HG03571 (cell line): Measurements from ENCODE around the gene CHKA.

ENCODE experiments used
- ATAC-seq: cut with Tn5 transposase; IDR thresholded peaks from one replicate; pipeline ENCODE4 v1.9.1; 2021; ENCODE audit not compliant: unreplicated experiment

Gene CHKA

DNA sequence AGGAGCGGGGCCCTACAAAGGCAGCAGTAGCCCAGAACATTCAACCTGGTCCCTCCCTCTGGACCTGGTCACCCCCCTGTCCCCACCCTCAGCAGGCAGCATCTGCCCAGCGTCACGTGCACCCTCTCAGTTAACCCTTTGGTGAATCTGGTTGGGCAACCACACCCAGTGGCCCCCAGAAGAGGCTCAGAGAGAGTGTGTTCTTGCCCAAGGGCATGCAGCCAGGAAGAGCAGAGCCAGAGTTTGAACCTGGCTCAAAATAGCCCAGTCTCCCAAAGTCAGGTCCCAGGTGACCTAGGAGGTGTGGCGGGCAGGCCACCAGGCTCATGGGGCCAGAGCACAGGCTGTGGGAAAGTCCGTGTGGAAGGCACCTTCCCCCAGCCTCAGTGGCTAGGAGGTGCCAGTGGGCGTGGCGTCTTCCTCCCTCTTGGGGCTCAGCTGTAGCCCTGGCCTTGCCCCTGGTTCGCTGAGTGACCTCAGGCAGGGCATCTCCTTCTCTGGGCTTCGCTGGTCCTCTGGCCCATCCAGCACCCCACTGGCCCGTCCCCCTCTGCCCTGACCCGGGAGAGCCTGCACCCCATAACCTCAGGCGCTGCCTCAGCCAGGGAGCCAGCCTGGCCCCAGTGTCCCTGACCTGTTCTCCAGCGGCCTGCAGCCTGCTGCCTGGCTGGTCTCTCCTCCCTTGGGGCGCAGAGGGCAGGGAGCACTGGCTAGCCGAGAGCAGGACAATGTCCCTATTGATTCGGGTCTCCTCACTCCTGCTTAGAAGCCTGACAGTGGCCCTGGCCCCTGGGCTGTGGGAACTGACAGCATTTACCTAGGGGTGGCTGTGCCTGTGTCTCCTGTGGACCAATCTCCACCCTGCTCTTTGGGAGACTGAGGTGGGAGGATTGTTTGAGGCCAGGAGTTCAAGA lies 104.0 kb downstream of the CHKA start:
- ATAC-seq, result no peak

DNA sequence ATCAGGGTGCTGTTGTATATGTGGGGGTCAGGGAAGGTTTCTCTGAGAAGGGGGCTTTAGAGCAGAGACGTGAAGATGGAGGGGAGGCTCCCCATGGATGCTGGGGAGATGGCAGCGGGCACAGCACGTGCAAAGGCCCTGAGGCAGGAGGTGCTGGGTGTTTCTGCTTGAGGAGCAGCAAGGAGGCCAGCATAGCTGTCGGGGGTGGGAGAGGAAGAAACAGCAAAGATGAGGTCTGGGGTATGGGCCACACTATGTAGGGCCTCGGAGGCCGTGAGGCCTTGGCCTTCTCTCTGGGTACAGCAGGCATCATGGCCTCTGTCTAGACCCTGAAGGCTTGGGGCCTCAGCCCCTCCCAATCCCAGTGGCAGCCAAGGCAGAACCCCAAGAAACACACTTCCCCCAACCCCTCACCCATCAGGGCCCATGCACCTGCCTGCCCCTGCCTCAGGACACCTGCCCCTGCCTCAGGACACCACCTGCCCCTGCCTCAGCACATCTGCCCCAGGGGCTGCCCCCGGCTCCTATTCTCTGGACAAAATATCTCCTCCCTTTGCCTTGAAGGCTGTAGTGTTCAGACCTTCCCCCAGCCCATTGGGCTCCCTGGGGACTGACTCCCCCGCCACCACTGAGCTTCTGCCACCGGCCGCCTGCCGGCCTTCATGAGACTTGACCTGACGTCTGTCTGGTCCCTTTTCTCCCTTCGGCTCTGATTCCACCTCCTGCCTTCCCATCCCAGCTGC lies 104.9 kb downstream of the CHKA start:
- ATAC-seq, result no peak

DNA sequence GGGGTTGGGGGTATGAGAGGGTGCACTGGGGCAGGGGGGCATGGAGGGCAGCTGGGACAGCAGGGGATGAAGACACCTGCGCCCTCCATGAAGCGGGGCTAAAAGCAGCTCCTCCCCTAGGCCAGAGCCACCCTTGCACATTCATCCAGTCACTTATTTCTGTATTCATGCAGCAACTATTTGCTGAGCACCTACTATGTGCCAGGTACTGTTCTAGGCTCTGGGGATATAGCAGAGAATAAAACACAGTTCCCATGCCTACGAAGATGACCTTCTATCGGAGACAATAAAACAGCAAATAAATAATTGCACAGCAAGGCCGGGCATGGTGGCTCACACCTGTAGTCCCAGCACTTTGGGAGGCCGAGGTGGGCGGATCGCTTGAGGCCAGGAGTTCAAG lies 105.7 kb downstream of the CHKA start:
- no peak for ATAC-seq

DNA sequence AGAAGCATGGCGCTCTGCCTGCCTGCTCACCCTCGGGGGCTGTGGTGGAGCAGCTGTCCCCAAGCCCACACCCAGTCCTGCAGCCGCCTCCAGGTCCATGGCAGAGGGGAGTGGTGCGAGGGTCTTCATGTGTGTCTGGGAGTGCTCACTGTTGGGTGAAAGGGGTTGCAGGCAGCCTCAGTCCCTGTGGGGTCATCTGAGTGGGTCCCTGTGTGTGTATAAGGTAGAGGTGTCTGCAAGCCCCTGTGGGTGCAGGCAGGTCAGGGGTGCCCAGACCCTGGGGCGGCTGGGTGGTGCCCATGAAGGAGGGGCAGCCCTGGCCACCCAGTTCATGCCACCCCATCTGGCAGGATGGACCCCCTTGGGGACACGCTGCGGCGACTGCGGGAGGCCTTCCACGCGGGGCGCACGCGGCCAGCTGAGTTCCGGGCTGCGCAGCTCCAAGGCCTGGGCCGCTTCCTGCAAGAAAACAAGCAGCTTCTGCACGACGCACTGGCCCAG lies 106.2 kb downstream of the CHKA start:
- ATAC-seq, result no peak

DNA sequence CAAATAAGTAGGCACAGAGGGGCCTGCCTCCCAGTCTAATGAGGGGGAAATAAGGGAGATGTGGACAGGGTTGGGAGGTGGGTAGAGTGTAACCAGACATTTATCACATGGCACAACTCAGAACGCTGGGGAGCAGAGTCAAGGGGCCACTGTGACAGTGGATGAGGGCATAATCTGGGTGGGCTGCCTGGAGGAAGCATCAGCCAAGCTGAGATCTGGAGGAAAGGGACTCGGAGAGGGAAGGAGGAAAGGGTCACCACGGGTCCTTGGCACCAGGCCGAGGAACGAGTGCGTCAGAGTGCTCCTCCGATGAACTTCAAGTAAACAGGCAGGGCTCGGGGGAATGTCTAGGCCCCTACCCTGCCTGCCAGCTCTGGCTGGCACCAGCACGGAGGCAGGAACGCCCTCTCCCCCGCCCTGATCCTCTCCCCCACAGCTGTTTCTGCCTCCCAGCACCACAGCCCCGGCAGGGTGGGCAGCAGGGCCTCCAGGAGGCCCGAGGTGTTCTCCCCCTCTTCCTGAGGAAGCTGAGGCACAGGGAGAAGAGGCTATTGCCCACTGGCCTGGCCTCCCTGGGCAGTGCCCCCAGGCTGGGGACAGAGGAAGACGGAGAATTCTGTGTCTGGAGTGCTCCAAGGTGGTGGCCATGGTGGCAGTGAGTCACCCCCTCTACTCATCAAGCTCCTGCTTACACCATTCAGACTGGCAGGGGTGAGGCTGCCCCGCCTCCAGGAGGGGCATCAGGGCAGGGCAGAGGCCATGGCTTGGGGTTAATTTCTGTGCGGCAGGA lies 106.8 kb downstream of the CHKA start:
- no peak for ATAC-seq

DNA sequence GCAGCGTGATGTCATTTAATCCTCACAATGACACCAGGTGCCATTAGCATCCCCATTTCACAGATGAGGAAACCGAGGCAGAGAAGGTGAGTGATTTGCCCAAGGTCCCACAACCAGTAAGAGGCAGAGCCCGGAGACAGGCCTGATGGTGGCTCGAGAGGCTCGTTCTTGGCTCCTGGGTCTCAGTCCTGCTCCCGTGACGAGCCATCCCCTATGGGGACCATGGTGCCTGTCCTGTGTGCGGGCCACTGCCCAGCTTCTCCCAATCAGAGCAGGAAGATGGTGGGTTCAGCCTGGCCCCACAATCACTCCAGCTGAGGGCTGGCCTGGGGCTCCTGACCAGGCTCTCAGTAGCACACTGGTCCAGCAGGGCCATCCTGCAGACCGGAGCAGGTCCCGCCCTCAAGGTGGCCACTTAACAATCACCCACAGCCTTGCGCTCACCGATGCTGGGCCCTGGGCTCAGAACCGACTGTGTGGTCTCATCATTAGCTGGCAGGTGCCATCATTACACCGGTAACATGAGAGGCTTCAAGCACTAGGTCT lies 107.5 kb downstream of the CHKA start:
- ATAC-seq, result no peak

DNA sequence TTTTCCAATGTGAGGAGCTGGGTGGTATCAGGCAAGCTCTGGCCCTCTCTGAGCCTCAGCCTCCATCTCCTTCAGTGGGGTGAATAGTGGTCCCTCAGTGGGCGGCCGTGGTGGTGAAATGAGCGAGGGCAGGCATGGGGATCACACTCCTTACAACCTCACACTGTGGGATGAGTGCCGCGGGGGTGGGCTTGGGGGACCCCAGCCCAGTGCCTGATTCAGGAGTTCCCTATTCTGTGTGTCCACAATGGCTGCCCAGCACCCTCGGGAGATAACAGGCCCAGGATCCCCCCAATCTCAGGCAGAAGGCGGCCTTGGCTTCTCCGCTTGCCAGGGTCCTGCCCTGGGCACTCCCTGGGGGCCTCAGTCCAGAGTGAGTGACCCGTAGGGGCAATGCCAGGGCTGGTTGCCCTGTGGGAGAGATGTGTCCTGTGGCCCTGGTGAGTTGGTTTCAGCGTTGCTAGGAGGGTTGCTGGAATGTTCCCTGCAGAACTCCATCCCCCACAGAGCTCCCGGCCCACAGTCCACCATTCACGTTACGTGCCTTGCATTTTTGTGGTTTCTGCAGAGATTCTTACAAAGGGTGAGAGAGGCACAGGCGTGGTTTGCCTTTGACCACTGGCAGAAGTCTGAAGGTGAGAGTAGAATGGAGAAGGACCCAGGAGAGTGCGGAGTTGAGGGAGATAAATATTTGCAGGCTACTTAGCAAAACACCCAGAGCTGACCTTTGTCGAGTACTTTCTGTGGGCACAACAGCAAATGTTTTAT lies 108.2 kb downstream of the CHKA start:
- ATAC-seq, result no peak

DNA sequence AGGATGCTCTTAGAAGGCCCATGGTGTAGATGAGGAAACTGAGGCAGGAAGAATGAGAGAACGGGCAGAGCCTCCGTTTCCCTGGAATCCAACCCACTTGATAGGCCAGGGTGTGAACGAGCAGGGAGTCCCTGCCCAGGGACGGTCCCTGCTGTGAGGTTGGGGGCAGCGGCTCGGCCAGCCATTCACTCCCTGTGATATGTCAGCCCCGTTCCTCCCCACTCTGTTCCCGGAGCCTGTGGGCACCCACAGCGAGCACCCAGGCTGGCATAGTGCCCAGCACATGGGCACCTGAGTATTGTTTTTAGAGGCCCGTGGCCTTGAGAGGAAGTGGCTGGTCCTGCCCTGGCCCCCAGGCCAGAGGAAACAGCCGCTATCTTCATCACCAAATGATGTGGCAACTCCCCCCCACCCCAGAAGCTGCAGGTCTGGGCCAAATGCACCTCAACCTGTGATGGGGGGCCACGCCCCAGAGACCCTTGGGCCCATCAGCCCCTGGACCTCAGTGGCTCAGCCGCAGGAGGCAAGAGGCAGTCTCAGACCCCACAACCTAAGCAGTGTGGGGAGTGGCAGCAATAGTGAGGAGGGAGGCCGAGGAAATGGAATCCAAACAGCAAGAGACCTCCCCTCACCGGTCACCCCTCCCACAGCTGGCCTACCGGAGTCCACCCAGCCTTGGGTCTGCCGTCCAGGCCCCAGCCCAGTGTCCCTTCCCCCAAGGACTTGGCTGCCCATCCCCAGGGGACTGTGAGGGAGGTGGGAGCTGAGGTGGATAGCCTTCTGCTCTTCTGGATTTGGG lies 108.9 kb downstream of the CHKA start:
- ATAC-seq, result no peak

DNA sequence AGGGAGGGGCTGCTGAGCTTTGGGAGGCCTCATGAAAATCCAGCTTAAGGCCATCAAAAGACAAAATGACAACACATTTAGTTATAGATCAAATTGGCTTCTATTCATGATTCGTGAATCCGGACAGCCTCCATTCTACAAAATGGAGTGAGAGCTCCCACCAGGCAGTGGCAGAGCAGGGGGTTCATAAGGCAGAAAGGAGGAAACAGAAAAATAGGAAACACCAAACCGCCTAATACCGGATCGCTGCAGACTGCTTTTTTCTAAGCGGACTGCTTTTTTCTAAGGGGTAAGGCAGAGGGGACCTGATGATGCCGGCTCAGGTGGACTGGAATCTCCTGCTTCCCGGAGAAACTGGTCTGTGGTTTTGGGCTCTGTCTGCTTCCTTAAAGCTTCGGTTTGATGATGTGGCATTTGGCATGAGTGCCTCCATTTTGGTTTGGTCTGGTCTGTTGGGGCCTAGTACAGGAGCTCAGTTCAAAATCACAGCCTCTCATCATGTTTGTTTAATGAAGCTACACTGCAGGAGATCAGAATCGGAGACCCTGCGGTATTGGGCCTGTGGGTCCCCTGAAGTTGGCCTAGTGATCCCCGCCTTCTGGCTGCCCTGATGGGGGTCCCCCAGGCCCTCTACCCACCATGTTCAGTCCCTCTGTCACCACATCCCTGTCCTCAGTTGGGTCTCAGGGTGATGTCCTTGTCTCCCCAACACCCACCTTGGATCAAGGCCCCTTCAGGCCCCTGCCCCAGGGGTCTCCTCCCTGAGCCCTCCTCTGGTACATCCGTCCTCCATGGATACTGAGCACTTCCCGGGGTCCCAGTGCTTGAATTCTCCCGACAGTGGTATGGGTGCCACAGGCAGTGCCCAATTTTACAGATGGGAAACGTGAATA lies 109.9 kb downstream of the CHKA start:
- ATAC-seq, result no peak

DNA sequence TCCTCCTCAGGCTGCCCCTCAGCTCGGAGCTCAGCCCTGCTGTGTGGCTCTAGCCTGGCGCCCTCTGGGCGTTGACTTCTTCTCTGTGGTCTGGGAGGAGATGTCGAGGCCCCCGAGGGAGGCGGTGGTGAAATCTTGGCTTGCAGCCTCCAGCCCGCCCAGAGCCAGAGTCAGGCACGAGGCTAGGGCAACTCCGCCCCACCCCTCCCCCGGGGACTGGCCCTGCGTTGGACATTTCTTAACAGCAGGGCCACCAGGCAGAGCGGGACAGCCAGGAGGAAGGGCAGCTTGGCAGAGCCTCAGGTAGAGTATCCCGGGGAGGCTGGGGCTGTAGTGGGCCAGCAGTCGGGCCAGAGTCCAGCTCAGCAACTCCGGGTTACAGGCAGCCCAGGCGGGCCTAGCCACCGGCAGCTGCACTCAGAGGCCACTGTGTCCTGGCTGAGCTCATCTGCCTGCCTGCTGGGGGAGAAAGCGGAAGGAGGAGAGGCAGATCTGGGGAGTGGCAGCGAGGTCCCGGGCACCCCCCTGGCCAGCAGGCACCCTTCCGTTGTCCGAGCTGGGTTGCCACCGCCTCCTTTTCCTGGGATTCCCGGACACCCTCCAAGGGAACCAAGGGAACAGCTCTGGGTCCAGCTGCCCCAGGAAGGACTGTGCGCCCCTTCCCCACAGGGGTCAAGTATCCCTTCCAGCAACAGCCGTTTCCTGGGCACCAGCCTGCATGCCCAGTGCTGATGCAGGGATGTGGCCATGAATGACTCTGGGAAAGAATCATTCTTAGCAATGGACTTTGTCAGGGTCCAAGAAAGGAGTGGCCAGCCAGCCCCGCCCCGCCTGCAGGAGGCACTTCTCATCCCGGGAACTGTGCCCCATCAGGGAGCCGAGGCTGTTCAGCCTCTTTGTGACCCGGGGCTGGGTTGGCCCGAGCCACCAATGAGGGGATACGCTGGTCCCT lies 110.8 kb downstream of the CHKA start, which contains the start of gene ALDH3B1:
ALDH3B1 (plus strand) TSS at position 238 of the 952 bp plus-strand sequence. CDS start 4,971 bp downstream, outside the sequence.
- ATAC-seq, result no peak

DNA sequence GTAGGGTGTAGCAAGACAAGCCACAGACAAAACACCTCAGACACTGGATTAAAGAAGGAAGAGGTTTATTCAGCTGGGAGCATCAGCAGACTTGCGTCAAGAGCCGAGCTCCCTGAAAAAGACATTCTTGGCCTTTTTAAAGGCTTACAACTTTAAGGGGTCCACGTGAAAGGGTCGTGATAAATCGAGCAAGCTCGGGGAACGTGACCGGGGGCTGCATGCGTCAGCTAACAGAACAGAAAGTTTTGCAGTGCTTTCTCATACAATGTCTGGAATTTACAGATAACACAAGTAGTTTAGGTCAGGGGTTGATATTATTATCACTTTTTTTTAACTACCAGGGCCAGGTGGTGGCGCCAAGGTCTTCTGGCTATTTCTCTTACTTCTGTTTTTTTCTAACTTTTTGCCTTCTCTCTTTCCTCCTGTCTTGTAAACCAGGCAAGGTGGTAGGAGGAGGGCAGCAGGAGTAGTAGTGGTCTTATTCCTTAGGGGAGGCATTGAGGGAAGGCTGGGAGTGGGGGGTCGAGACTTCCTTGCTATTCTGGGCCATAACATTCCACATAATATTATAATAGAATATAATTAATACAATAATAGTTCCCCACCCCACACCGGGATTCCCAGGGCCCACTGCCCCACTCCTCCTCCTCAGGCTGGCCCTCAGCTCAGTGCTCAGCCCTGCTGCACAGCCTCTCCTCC lies 111.6 kb downstream of the CHKA start:
- no peak for ATAC-seq

DNA sequence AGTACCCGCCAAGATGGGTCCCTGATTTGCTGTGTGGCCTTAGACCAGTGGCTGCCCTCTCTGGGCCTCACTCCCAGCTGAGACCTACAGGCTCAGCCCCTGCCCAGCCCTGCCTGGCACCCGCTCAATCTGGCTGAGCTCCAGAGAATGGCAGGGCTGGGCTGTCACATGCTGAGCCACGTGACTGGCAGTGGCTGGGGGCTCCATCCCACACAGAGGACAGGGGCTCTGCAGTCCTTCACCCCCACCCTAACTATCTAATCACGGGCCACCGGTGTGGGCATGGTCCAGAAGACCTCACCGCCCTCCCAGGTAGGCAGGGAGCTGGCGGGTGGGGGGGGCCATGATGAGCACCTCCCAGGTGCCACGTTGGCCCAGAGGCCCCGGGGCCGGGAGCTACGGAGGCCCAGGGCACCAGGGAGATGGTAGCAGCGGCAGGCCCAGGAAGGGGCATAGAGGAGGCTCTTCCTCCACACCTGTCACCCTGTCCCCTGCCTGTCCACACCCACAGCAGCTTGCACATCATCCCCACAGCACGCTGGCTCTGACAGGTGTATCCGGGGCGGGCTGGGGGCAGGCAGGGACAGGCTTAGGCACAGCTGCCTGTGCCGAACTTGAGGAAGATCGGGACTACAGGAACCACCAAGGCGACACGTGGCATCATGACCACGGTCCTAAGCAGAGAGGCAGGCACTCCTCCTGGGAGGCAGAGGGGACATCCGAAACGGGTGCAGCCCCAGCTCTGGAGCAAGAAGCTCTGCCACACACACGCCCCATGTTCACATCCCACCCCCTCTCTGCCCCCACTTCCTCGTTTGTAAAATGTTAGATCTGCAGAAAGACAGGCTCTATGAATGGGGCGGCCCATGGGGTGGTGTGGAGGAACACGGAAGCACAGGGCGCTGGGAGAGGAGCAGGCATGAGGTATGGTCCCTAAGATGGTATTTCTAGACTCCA lies 112.5 kb downstream of the CHKA start:
- no peak for ATAC-seq

DNA sequence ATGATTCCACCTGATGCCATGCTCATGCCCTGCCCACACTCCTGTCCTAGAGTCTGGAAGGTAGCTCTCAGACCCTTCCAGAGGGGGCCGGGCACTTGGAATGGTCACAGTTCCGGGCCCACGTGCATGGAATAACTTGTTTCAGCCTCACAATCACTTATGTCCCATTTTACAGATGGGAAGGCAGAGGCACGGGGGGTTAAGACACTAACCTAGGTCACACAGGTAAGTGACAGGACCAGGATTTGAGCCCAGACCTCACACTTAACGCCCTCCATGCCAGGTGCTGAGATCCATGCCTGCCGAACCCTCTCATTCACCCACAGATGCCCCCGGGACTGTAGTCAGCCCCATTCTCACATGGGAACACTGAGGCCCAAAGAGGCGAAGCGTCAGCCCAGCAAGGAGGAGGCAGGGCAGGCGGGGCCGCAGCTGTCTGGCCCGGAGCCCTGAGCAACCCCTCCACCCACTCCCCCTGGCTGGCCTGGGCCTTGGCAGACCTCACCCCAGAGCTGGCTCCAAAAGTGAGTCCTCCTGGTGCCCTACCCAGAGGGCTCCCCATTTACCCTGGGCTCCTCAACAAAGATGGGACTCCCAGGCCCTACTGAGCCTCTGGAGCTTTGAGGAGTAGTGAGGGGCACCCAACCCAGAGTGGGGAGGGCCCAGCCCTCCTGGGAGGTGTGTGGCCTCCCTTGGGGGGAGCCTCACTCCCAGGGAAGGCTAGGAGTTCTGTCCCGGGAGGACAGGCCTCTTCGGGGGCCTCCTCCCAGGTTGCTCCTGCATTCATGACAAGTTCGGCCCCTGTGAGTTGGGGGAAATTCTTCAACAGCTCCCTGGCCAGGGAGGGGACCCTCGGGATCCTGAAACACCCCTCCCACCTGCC lies 113.4 kb downstream of the CHKA start:
- no peak for ATAC-seq

DNA sequence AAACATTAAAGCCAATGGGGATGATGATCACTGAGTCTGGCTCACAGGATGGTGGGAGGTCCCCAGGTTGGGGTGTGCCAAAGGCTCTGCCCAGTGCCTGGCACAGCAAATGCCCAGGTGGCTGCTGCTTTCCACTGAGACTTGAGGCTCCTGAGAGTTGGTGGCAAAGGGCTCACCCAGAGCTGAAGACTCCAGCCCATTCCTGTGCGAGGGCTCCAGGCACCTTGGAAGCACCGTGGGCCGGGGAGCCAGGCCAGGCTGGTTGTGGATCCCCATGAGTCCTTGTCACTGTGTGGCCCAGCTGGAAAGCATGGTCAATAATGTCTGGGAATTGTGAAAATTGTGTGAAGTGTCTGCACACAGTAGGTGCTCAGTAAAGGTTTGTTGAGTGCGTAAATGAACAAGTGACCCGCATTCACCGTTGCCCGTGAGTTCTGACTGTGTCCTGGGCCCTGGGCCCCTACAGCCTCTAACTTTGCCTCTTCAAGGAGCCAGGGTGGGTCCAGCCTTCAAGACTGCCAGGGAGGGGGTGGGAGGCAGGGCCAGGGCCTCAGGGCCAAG lies 114.5 kb downstream of the CHKA start:
- no peak for ATAC-seq
